ENCODE results near the gene KRTAP9-2.
"Not testable (repeated sequence)": the region's sequence is repeated elsewhere in the genome, so short reads cannot be mapped to it uniquely, and the experiment has no call there.

KRTAP9-2 gene

GRCh38 chr17:41232399-41233105 lies 6.1 kb downstream of the KRTAP9-2 start, which contains the start of gene KRTAP9-3:
TSS of gene KRTAP9-3 (plus strand) at chr17:41232449. CDS start at chr17:41232502, 53 bp downstream.
- DNase-seq (ENCODE audit: low spot score); FAIRE-seq: not testable (repeated sequence)

- not testable (repeated sequence) for FAIRE-seq
Measured at GRCh38 chr17:41237116-41237515, 10.7 kb downstream of the KRTAP9-2 start.

GRCh38 chr17:41237949-41238437 lies 11.5 kb downstream of the KRTAP9-2 start, which contains the start of gene KRTAP9-8:
TSS of gene KRTAP9-8 (plus strand) at chr17:41237999. CDS start at chr17:41238052, 53 bp downstream.
- DNase-seq (ENCODE audit: low spot score); FAIRE-seq: not testable (repeated sequence)

More at GRCh38 chr17:41237116-41237515, 10.7 kb downstream of the KRTAP9-2 start:
- not testable (repeated sequence) for DNase-seq (ENCODE audit: low spot score)

GRCh38 chr17:41246995-41247787 lies 20.7 kb downstream of the KRTAP9-2 start:
- not testable (repeated sequence) for DNase-seq (ENCODE audit: low spot score); FAIRE-seq

- FAIRE-seq; DNase-seq (ENCODE audit: low spot score): not testable (repeated sequence)
Measured at GRCh38 chr17:41249637-41250240, 23.3 kb downstream of the KRTAP9-2 start, which contains the start of gene KRTAP9-4. TSS of gene KRTAP9-4 (plus strand) at chr17:41249687. CDS start at chr17:41249721, 34 bp downstream.

GRCh38 chr17:41251261-41251660 lies 24.8 kb downstream of the KRTAP9-2 start:
- DNase-seq (ENCODE audit: low spot score) (no peak), FAIRE-seq (no peak)

GRCh38 chr17:41254861-41255260 lies 28.4 kb downstream of the KRTAP9-2 start:
- no peak for DNase-seq (ENCODE audit: low spot score)

GRCh38 chr17:41255381-41256290 lies 29.2 kb downstream of the KRTAP9-2 start, which contains the start of gene KRTAP9-9:
TSS of gene KRTAP9-9 (plus strand) at chr17:41255384.
- DNase-seq (ENCODE audit: low spot score); FAIRE-seq: not testable (repeated sequence)

More at GRCh38 chr17:41254861-41255260, 28.4 kb downstream of the KRTAP9-2 start:
- FAIRE-seq: no peak

GRCh38 chr17:41256291-41256685 lies 29.8 kb downstream of the KRTAP9-2 start:
- DNase-seq (ENCODE audit: low spot score) (no peak), FAIRE-seq (no peak)

GRCh38 chr17:41258406-41258805 lies 32.0 kb downstream of the KRTAP9-2 start:
- no peak for DNase-seq (ENCODE audit: low spot score)
- FAIRE-seq: no peak

- DNase-seq (ENCODE audit: low spot score) (no peak), FAIRE-seq (no peak)
Measured at GRCh38 chr17:41263212-41263611, 36.8 kb downstream of the KRTAP9-2 start.

- no peak for DNase-seq (ENCODE audit: low spot score)
- FAIRE-seq: no peak
Measured at GRCh38 chr17:41264599-41264998, 38.2 kb downstream of the KRTAP9-2 start.

- DNase-seq (ENCODE audit: low spot score): no peak
- FAIRE-seq: no peak
Measured at GRCh38 chr17:41265078-41265477, 38.6 kb downstream of the KRTAP9-2 start, which contains the start of gene KRTAP9-6. TSS of gene KRTAP9-6 (plus strand) at chr17:41265378. CDS start at chr17:41265378, 0 bp downstream.

GRCh38 chr17:41267711-41268110 lies 41.3 kb downstream of the KRTAP9-2 start:
- no peak for FAIRE-seq

GRCh38 chr17:41271323-41271722 lies 44.9 kb downstream of the KRTAP9-2 start:
- not testable (repeated sequence) for FAIRE-seq; DNase-seq (ENCODE audit: low spot score)

More at GRCh38 chr17:41267711-41268110, 41.3 kb downstream of the KRTAP9-2 start:
- DNase-seq (ENCODE audit: low spot score): no peak

- no peak for DNase-seq (ENCODE audit: low spot score)
- FAIRE-seq: no peak
Measured at GRCh38 chr17:41271858-41272257, 45.4 kb downstream of the KRTAP9-2 start.

- FAIRE-seq; DNase-seq (ENCODE audit: low spot score): not testable (repeated sequence)
Measured at GRCh38 chr17:41275648-41276190, 49.3 kb downstream of the KRTAP9-2 start, which contains the start of gene KRTAP9-7. TSS of gene KRTAP9-7 (plus strand) at chr17:41275698. CDS start at chr17:41275698, 0 bp downstream.

Data from RCC 7860 (cell line).